GM23248 (cell line): ENCODE measurements around the gene NOTCH1. TPM values are rescaled to one million over a fixed set of nuclear protein-coding genes. Genes with fewer than 3 reads are reported as not detected.

ENCODE experiments used
- DNase-seq: peaks from one replicate; pipeline ENCODE4 v3.0.0-alpha.2; 2015
- H2AFZ ChIP-seq: fragments of 200-600 bp; sonication (generic); 2 replicates; pipeline ENCODE4 v1.6.1; 2016; ENCODE audit warnings: antibody characterized with exemption
- H3F3A ChIP-seq: fragments of 200-600 bp; sonication (generic); 2 replicates; pipeline ENCODE4 v1.6.1; 2016; ENCODE audit warnings: mild to moderate bottlenecking, antibody characterized with exemption, mixed run types; ENCODE audit not compliant: insufficient read depth
- H3K27ac ChIP-seq: fragments of 200-600 bp; sonication (generic); 2 replicates; pipeline ENCODE4 v1.5.1; 2016; ENCODE audit warnings: mild to moderate bottlenecking
- H3K27me3 ChIP-seq: fragments of 200-600 bp; sonication (generic); replicated peaks from 2 replicates; pipeline ENCODE4 v1.6.1; 2016; ENCODE audit warnings: mild to moderate bottlenecking; ENCODE audit not compliant: insufficient read depth
- H3K36me3 ChIP-seq: fragments of 200-600 bp; sonication (generic); 2 replicates; pipeline ENCODE4 v1.6.1; 2016; ENCODE audit warnings: low read depth, mild to moderate bottlenecking
- H3K4me1 ChIP-seq: fragments of 200-600 bp; sonication (generic); 2 replicates; pipeline ENCODE4 v1.6.1; 2016; ENCODE audit warnings: mild to moderate bottlenecking; ENCODE audit not compliant: insufficient read depth
- H3K4me2 ChIP-seq: fragments of 200-600 bp; sonication (generic); one replicate; pipeline ENCODE4 v1.6.1; 2016; ENCODE audit warnings: mild to moderate bottlenecking; ENCODE audit not compliant: unreplicated experiment
- H3K4me3 ChIP-seq: fragments of 200-600 bp; sonication (generic); 2 replicates; pipeline ENCODE4 v1.5.1; 2016; ENCODE audit warnings: mild to moderate bottlenecking
- H3K79me2 ChIP-seq: fragments of 200-600 bp; sonication (generic); 2 replicates; pipeline ENCODE4 v1.6.1; 2016; ENCODE audit warnings: mild to moderate bottlenecking; ENCODE audit not compliant: insufficient read depth
- H3K9ac ChIP-seq: fragments of 200-600 bp; sonication (generic); 2 replicates; pipeline ENCODE4 v1.6.1; 2016; ENCODE audit warnings: mild to moderate bottlenecking
- H3K9me2 ChIP-seq: fragments of 200-600 bp; sonication (generic); 2 replicates; pipeline ENCODE4 v1.6.1; 2016; ENCODE audit warnings: mixed run types, mild to moderate bottlenecking, moderate library complexity; ENCODE audit not compliant: insufficient read depth
- H3K9me3 ChIP-seq: fragments of 200-600 bp; sonication (generic); one replicate; pipeline ENCODE4 v1.6.1; 2017; ENCODE audit warnings: low read depth
- H4K20me1 ChIP-seq: fragments of 200-600 bp; sonication (generic); 2 replicates; pipeline ENCODE4 v1.6.0; 2016; ENCODE audit not compliant: insufficient read depth
- EZH2 ChIP-seq: fragments of 200-600 bp; sonication (generic); IDR thresholded peaks from 2 replicates; pipeline ENCODE4 v1.6.1; 2018; ENCODE audit warnings: antibody characterized with exemption, mild to moderate bottlenecking; ENCODE audit not compliant: insufficient read depth, poor library complexity, severe bottlenecking
- EZH2phosphoT487 ChIP-seq: fragments of 200-600 bp; sonication (generic); IDR thresholded peaks from 2 replicates; pipeline ENCODE4 v1.6.1; 2018; ENCODE audit warnings: antibody characterized with exemption, moderate library complexity, mild to moderate bottlenecking, low read depth; ENCODE audit not compliant: insufficient read depth
- WGBS, 2 experiments: methylation state at CpG; one replicate each; pipeline ENCODE4 v1.1.6; 2015 to 2017; ENCODE audit warnings: low lambda C conversion rate in 2 of 2, low coverage in 1 of 2; ENCODE audit errors: missing lambda C conversion rate in 2 of 2; 5-methylcytosine and 5-hydroxymethylcytosine counted together
- in situ Hi-C: fragments of 300-500 bp; cut with MboI; formaldehyde crosslinking; loops from 2 replicates; pipeline ENCODE4 v1.15.0; 2020
- polyA plus RNA-seq: library from polyadenylated mRNA; unstranded; fragments of >200 nt; fragmentation: Nextera tagmentation; extraction: Ambion mirVana; gene quantifications from 2 replicates; pipeline ENCODE4 v1.2.1, GENCODE V29; 2016
- total RNA-seq: library from RNA; depleted of rRNA; stranded (reverse); fragments of >200 nt; shearing (Covaris generic); gene quantifications from 2 replicates; pipeline ENCODE4 v1.2.3, GENCODE V29; 2014

NOTCH1 gene
- total and polyA plus RNA-seq, 2 experiments from 2014 or later: 1.5 to 5.7 TPM

DNA sequence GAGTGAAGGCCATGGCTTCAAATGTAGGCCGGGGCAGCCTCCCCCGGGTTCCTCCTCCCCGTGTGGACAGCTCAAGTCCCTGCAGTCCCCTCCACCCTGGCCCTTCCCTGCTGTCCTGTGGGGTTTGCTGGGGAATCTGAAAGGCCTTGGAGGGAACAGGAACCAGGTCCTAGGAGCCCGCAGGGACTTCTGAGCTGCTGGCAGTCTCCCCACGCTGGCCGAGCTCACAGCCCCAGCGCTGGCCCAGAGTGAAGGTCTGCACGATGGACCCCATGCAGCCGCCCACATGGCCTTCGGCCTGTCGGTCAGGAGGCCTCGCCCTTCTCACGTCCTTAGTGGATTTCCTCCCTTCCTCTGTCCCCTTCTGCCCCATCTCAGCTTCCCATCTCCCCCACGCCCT is 25.7 kb upstream of the NOTCH1 start:
- Histone ChIP-seq H3K36me3 (no peaks in the 10 kb centered on the region), H3K9ac (no peak overlapping the region), H3K4me1 (peaks cover 9% of the 10 kb centered on the region), H3K27ac (no peak overlapping the region), H2AFZ (no peak overlapping the region), H3K79me2 (no peaks in the 10 kb centered on the region), H3K4me2 (no peak overlapping the region), H4K20me1 (no peaks in the 10 kb centered on the region), H3K9me3 (no peaks in the 10 kb centered on the region), H3K27me3 (no peaks in the 10 kb centered on the region), H3F3A (no peaks in the 10 kb centered on the region), H3K4me3 (no peak overlapping the region), H3K9me2 (no peaks in the 10 kb centered on the region)
- 85% methylated on average over 11 to 14 of the region's 14 CpGs for WGBS, 2 experiments
- in situ Hi-C loops: no loop called here
- TF ChIP-seq EZH2: no peak
- TF ChIP-seq EZH2phosphoT487: no peak
- no peak for DNase-seq

- no peak overlapping the region for H2AFZ ChIP-seq
- no peaks in the 10 kb centered on the region for H3F3A ChIP-seq
- no peak for DNase-seq
- 91 to 95% methylated on average over 10 to 19 of the region's 19 CpGs for WGBS, 2 experiments
- H3K27me3 ChIP-seq: no peaks in the 10 kb centered on the region
- H3K9me2 ChIP-seq: no peaks in the 10 kb centered on the region
- H4K20me1 ChIP-seq: no peaks in the 10 kb centered on the region
- H3K4me1 ChIP-seq: peaks cover 9% of the 10 kb centered on the region
- no peak overlapping the region for H3K9ac ChIP-seq
- no peaks in the 10 kb centered on the region for H3K9me3 ChIP-seq
- no peaks in the 10 kb centered on the region for H3K36me3 ChIP-seq
- no peak overlapping the region for H3K4me2 ChIP-seq
- in situ Hi-C loops: no loop called here
- H3K79me2 ChIP-seq: no peaks in the 10 kb centered on the region
- H3K4me3 ChIP-seq: no peak overlapping the region
- no peak overlapping the region for H3K27ac ChIP-seq
- TF ChIP-seq EZH2phosphoT487: no peak
- TF ChIP-seq EZH2: no peak
Observed at GRCh38 chr9:136570916-136571315, 25.1 kb upstream of the NOTCH1 start.

DNA sequence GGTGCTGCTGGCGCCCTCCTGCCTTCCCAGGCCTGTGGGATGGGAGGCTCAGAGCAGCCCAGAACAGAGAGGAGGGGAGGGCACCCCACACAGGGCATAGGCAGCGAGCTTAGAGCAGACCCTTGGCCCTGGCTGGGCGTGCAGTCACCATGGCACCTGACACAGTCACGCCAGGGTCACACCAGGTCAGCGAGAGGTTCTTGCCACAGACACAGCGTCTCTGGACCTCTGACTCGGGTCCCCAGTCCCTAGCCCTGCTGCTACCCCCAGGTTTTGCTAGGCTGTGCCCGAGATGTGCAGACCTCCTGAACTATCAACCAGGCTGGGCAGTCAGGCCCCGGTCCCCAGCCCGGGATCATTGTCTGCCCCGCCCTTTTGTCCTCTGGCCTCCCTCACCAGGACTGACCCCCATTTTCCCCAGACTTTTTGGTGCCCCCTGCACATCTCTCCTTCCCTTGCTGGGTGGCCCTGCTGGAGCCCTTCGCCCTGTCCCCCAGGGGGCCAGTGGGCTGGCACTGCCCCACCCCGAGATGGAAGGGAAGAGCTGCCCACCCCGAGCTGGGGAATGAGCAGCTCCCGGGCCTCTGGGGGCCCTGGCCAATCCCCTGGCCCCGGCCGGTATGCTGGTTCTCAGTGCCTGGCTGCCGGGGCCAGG is 24.5 kb upstream of the NOTCH1 start:
- Histone ChIP-seq H3K4me3 (no peak overlapping the region), H3K4me2 (no peak overlapping the region), H3K9me3 (no peaks in the 10 kb centered on the region), H3K4me1 (peaks cover 13% of the 10 kb centered on the region), H4K20me1 (no peaks in the 10 kb centered on the region), H3K27me3 (no peaks in the 10 kb centered on the region), H2AFZ (no peak overlapping the region), H3K27ac (no peak overlapping the region), H3K36me3 (no peaks in the 10 kb centered on the region), H3K79me2 (no peaks in the 10 kb centered on the region), H3K9me2 (no peaks in the 10 kb centered on the region), H3K9ac (no peak overlapping the region), H3F3A (peaks cover 4% of the 10 kb centered on the region; the same call in 1 of the 2 replicates)
- in situ Hi-C loops: no loop called here
- TF ChIP-seq EZH2 (no peak), EZH2phosphoT487 (no peak)
- WGBS, 2 experiments: 91 to 92% methylated on average over 16 to 17 of the region's 18 CpGs
- no peak for DNase-seq

GRCh38 chr9:136569526-136570148 is 23.8 kb upstream of the NOTCH1 start:
- H3K9ac ChIP-seq: no peak overlapping the region
- DNase-seq: no peak
- no peaks in the 10 kb centered on the region for H3K27me3 ChIP-seq
- H3K27ac ChIP-seq: no peak overlapping the region
- H3K9me2 ChIP-seq: no peaks in the 10 kb centered on the region
- no peaks in the 10 kb centered on the region for H3K36me3 ChIP-seq
- no peak for TF ChIP-seq EZH2phosphoT487
- H2AFZ ChIP-seq: no peak overlapping the region
- no peak overlapping the region for H3K4me2 ChIP-seq
- 89 to 92% methylated on average over 10 of the region's 10 CpGs for WGBS, 2 experiments
- in situ Hi-C loops: no loop called here
- peaks cover 19% of the 10 kb centered on the region for H3K4me1 ChIP-seq
- no peak overlapping the region for H3K4me3 ChIP-seq
- no peaks in the 10 kb centered on the region for H3K79me2 ChIP-seq
- H3F3A ChIP-seq: peaks cover 9% of the 10 kb centered on the region; the same call in 1 of the 2 replicates
- H3K9me3 ChIP-seq: no peaks in the 10 kb centered on the region
- no peaks in the 10 kb centered on the region for H4K20me1 ChIP-seq
